Omental fat pad (tissue), 4 donors: ENCODE data around the gene LSM7. TPM values are rescaled to one million over a fixed set of nuclear protein-coding genes. Genes with fewer than 3 reads are reported as not detected.

Source experiments
- ATAC-seq: fragments of 150-250 bp; one replicate; pipeline ENCODE4 v1.9.1; 2016; ENCODE audit warnings: mild to moderate bottlenecking, moderate library complexity; ENCODE audit not compliant: low FRiP score
- DNase-seq: peaks from one replicate; pipeline ENCODE4 v3.0.0-alpha.2; 2019; ENCODE audit warnings: low spot score
- CTCF ChIP-seq, 3 donors: fragments of 450-650 bp; IDR thresholded peaks; one replicate each; pipeline ENCODE4 v1.5.1; 2016 to 2017; ENCODE audit warnings: antibody characterized with exemption in 3 of 3, mild to moderate bottlenecking in 3 of 3, moderate library complexity in 2 of 3
- total RNA-seq, 4 donors: library from RNA; depleted of rRNA; stranded (reverse); fragments of >200 nt; gene quantifications; one replicate each; pipeline ENCODE4 v1.1.0, GENCODE V29; 2016

The LSM7 gene
- total RNA-seq, 4 donors from 2014 or later, result 101 to 142 (median 115) TPM

DNA sequence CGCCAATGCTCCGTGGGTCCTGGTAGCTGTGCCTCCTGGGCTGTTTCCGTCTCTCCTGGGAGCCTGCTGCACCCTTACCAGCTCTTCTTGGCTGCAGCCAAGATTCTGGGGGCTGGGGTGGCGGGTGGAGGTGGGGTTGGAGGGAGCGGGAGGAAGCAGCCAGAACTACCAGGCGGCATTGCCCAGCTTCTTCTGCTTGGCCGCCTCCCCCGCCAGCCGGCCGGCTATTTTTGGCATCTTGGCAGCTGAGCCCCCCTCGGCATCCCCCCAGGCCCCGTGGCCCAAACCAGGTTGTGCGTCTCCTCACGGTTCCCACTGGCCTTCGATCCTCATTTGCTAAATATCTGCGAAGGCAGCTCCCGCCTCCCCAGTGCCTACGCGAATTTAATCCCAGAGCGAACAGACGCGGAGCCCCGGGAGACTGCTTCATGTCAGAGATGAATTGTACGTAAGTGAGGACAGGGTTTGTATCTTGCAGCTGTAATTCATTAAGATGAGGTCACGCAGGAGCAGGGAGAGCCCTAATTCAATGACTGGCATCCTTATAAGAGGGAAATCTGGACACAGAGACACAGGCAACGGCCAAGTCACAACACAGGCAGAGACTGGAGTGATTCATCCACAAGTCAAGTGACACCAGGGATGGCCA lies 33.6 kb downstream of the LSM7 start:
- ATAC-seq (no peak), DNase-seq (no peak)
- no peak for TF ChIP-seq CTCF (IDR thresholded peaks at IDR 0.05)

DNA sequence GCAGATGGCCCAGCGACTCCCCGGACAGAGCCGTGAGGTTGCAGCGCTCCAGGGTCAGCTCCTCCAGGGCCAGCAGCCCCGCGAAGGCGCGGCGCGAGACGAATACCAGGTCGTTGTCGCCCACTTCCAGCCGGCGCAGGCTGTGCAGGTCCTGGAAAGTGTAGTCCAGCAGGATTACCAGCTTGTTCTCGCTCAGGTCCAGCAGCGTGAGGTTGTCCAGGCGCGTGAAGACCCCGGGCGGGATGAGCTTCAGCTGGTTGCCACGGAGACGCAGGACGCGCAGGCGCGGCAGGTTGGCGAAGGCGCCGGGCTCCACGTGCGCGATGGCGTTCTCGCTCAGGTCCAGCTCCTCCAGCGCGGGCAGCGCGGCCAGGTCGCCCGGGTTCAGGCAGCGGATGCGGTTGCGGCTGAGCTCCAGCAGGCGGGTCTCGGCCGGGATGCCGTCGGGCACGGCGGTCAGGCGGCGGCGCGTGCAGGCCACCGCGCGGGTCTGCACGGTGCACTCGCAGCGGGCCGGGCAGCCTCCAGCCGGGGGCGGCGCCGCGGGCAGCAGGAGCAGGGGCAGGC lies 37.1 kb downstream of the LSM7 start:
- no peak for ATAC-seq
- no peak for DNase-seq
- TF ChIP-seq CTCF (IDR thresholded peaks at IDR 0.05), result no peak

GRCh38 chr19:2290441-2291184 lies 37.8 kb downstream of the LSM7 start:
- DNase-seq (no peak), ATAC-seq (no peak)
- TF ChIP-seq CTCF (IDR thresholded peaks at IDR 0.05), result no peak

- no peak for TF ChIP-seq CTCF (IDR thresholded peaks at IDR 0.05)
- DNase-seq, result no peak
- no peak for ATAC-seq
Measured at GRCh38 chr19:2289714-2290435, 38.5 kb downstream of the LSM7 start.

DNA sequence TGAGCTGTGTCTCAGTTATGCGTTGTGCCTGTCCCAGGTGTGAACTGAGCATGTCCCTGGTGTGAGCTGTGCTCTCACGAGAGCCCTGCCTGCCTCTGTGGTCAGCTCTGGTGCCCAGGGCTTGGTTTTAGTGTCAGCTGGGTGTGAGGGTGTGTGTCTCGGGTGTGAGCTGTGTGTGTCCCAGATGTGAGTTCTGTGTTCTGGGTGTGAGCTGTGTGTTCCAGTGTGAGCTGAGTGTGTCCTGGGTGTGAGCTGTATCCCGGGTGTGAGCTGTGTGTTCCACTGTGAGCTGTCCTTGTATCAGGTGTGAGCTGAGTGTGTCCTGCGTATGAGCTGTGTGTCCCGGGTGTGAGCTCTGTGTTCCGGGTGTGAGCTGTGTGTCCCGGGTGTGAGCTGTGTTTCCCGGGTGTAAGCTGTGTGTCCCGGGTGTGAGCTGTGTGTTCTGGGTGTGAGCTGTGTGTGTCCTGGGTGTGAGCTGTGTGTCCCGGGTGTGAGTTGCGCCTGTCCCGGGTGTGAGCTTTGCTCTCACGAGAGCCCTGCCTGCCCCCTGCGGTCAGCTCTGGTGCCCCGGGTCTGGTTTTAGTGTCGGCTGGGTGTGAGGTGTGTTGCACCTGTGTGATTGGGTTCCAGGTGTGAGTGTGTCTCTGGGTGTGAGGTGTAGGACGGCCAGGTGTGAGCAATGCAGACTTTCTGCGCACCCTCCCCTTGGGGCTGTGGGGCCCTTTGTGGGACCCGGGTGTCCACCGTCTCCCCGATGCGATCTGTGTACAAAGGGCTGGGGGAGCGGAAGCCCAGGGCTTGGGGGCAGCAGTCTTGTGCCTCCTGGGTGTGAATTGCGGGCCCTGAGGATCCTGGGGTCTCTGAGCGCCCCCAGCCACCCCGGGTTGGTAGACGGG lies 39.3 kb downstream of the LSM7 start:
- ATAC-seq, result peak; percentile 6

More for the DNA sequence above, 39.3 kb downstream of the LSM7 start:
- TF ChIP-seq CTCF (IDR thresholded peaks at IDR 0.05), result no peak
- no peak for DNase-seq
